GM21576 (cell line): ENCODE results near the gene DNM1L.
A peak's percentile ranks its signal among the peaks of the same experiment; 100 is the strongest.

Experiments
- ATAC-seq: cut with Tn5 transposase; IDR thresholded peaks from one replicate; pipeline ENCODE4 v1.9.1; 2021; ENCODE audit warnings: mild to moderate bottlenecking, moderate library complexity; ENCODE audit not compliant: unreplicated experiment

Gene DNM1L

GRCh38 chr12:32755654-32756475 lies 76.8 kb downstream of the DNM1L start, which contains the start of gene YARS2:
YARS2 (minus strand) TSS chr12:32755897; CDS start chr12:32755874, 23 bp downstream.
- peak; percentile 84 for ATAC-seq

- ATAC-seq: no peak
Measured at GRCh38 chr12:32756476-32757066, 77.5 kb downstream of the DNM1L start.

- ATAC-seq: no peak
Measured at GRCh38 chr12:32757157-32757556, 78.1 kb downstream of the DNM1L start.

GRCh38 chr12:32761716-32762115 lies 82.6 kb downstream of the DNM1L start:
- ATAC-seq: no peak

- no peak for ATAC-seq
Measured at GRCh38 chr12:32765906-32766305, 86.8 kb downstream of the DNM1L start.

- ATAC-seq: no peak
Measured at GRCh38 chr12:32768518-32768917, 89.4 kb downstream of the DNM1L start.

- no peak for ATAC-seq
Measured at GRCh38 chr12:32770141-32770540, 91.0 kb downstream of the DNM1L start.

- ATAC-seq: no peak
Measured at GRCh38 chr12:32773691-32774090, 94.6 kb downstream of the DNM1L start.

GRCh38 chr12:32776258-32776657 lies 97.2 kb downstream of the DNM1L start:
- ATAC-seq: no peak

- ATAC-seq: no peak
Measured at GRCh38 chr12:32777159-32777558, 98.1 kb downstream of the DNM1L start.

GRCh38 chr12:32777691-32778175 lies 98.6 kb downstream of the DNM1L start:
- no peak for ATAC-seq

GRCh38 chr12:32780071-32780470 lies 101.0 kb downstream of the DNM1L start:
- ATAC-seq: no peak

GRCh38 chr12:32783029-32783428 lies 103.9 kb downstream of the DNM1L start:
- no peak for ATAC-seq

GRCh38 chr12:32785557-32785956 lies 106.5 kb downstream of the DNM1L start:
- no peak for ATAC-seq

GRCh38 chr12:32788405-32788804 lies 109.3 kb downstream of the DNM1L start:
- no peak for ATAC-seq

GRCh38 chr12:32789446-32789845 lies 110.3 kb downstream of the DNM1L start:
- ATAC-seq: no peak

GRCh38 chr12:32789916-32790315 lies 110.8 kb downstream of the DNM1L start:
- no peak for ATAC-seq

GRCh38 chr12:32794281-32794680 lies 115.2 kb downstream of the DNM1L start:
- no peak for ATAC-seq
